ENCODE data around the gene ADAM19.

The ADAM19 gene, protein sequence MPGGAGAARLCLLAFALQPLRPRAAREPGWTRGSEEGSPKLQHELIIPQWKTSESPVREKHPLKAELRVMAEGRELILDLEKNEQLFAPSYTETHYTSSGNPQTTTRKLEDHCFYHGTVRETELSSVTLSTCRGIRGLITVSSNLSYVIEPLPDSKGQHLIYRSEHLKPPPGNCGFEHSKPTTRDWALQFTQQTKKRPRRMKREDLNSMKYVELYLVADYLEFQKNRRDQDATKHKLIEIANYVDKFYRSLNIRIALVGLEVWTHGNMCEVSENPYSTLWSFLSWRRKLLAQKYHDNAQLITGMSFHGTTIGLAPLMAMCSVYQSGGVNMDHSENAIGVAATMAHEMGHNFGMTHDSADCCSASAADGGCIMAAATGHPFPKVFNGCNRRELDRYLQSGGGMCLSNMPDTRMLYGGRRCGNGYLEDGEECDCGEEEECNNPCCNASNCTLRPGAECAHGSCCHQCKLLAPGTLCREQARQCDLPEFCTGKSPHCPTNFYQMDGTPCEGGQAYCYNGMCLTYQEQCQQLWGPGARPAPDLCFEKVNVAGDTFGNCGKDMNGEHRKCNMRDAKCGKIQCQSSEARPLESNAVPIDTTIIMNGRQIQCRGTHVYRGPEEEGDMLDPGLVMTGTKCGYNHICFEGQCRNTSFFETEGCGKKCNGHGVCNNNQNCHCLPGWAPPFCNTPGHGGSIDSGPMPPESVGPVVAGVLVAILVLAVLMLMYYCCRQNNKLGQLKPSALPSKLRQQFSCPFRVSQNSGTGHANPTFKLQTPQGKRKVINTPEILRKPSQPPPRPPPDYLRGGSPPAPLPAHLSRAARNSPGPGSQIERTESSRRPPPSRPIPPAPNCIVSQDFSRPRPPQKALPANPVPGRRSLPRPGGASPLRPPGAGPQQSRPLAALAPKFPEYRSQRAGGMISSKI

DNA sequence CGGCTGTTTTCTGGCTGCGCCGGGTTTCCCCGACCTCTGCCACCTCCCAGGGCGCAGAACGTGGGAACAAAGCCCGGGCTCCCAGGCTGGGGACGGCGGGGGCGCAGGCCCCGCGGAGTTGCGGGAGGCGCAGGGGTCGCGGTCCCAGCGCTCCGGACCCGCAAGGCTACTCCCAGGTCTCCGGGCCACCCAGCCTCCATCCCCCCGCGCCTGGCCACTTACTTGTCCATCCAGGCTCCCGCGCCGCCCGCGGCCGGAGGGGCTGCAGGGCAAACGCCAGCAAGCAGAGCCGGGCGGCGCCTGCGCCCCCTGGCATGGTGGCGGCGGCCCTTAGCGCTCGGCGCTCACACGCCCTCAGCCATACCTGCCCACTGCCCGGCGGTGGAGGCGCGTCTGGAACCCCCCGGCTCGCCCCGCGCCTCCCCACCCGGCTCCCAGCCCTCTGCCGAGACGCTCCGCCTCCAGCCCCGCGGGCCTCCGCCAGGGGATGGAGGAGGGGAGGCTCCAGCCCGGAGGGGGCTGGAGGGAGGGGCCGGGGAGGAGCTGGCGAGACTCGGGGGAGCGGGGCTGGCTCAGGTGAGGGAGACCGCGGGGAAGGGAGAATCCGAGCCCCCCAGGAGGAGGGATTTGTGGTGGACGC is at the start of gene ADAM19:
Gene ADAM19, minus strand, starts transcription at position 395 of the 640 bp plus-strand sequence. Its CDS starts 79 bp downstream, at position 316.
- no peak for DNase-seq

DNA sequence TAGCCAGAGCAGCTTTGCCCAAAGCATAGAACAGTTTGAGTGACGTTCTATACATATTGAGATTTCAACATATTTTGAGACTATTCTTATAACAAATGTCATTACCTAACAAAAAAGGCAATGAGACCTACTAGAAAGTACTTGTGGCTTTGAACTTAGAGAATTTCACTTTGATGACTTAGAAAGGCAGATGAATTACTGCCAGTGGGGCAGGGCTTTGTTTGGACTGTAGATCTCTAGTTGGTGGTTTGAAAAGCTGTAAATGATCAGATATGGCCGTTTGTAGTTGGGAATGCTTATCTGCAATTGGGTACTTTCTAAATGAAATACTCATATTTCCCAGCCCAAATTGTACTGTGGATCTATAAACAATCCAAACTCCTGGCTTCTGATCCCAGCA is 48.6 kb upstream of the ADAM19 start:
- DNase-seq = no peak

DNA sequence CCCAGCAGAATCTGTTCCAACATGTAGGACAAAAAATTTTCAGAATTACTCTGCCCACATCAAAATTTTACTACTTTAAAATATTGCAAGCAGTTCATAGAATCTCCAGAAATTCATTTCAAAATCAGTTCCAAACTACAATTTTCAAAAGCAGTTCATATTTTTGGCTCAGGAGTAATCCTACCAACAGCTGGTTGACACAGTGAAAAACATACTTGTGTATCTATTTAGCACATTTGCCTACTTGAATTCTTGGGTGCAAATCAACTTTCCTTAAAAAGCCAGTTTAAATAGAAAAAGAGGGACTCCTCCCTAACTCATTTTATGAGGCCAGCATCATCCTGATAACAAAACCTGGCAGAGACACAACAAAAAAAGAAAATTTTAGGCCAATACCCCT is 45.2 kb upstream of the ADAM19 start:
- no peak for DNase-seq

DNA sequence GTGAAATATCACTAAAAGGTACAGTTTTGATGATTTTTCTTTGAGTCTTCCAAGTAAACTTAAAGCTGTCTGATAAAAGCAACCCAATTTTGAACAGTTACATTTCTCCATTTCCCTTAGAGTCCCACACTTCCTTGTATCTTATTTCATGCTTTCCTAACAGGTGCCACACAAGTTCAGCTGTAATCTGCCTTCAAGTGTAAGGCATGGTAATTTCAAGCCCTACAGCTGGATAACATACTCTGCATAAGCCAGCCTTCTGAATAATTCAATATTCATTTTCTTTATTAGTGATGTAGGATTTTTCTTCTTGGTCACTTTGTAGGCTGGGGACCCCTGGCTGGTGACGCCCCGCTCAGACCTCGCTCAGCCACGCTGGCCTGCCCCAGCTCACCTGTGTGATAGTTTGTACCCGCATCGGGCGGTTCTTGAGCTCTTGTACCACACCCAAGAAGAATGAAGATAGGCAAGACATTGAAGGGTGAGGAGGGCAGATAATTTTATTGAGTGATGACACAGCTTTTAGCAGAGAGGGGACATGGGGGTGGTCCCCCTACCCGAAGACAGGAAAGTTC is 42.7 kb upstream of the ADAM19 start:
- no peak for DNase-seq

DNA sequence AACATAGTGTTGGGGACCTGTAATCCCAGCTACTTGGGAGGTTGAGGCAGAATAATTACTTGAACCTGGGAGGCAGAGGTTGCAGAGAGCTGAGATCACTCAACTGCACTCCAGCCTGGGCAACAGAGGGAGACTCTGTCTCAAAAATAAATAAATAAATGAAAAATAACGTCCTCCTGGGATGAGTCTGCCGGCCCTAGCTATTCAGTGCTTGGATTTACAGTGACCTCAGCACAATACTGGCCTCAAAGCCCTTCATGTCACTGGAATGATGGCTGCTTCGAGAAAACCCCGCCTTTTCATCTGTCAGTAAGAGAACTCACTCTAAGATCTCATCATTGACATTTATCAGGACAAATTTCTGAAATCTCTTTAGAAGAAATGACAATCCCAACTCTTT is 41.2 kb upstream of the ADAM19 start:
- DNase-seq = no peak

DNA sequence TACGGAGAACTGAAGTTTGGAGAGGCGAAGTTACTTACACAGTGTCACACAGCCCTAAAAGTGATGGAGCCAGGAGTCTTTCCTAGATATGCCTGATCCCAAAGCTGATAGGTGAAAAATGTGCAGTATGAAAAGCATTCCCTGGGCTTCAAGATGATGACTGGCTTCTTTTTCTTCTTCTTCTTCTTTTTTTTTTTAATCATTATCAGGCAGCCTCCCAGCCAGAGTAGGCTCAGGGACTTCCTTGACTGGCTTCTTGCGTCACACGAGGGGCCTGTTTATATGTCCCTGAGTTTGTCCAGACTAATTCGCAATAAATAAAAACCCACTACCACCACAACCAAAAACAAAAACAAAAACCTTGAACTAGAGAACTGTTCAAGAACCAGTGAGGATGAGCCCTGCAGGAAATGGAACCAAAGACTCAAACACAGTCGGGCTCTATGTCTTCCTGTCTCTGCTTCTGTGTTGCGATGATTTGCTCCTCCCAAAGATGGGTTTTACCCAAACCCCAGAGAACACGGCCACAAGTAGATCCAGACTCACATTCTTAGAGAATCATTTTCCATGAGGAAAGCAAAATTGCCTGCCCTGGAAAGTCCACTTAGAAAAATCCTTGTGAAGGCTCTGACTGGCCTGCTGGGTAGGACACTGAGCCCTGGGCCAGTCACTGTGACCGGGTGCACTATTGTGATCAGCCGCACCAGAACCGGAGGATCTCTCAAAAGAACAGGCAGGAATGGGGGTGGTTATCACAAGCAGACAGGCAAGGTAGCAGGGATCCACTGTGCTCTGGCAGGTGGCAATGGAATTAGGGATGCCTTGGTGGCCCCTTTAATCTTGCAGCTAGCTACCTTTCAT is 38.0 kb upstream of the ADAM19 start:
- no peak for DNase-seq

DNA sequence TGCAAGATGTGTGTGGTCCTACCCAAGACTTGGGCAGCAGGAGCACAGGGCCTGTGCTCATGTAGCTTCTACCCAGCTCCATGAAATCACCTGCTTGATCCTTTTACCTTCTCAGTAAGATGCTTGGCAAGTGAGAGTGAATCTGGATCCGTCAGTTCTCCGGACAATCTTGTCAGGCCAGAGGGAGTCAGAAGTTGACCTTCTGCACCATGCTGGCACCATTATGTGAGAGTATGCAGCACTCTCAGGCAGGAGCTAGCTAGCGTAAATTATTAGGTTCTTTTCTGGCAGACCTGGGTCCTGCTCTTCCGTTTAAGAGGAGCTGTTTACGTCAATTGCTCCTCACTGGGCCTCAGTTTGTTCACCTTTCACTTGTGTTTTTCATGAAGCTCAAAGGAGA is 37.0 kb upstream of the ADAM19 start:
- DNase-seq = no peak

DNA sequence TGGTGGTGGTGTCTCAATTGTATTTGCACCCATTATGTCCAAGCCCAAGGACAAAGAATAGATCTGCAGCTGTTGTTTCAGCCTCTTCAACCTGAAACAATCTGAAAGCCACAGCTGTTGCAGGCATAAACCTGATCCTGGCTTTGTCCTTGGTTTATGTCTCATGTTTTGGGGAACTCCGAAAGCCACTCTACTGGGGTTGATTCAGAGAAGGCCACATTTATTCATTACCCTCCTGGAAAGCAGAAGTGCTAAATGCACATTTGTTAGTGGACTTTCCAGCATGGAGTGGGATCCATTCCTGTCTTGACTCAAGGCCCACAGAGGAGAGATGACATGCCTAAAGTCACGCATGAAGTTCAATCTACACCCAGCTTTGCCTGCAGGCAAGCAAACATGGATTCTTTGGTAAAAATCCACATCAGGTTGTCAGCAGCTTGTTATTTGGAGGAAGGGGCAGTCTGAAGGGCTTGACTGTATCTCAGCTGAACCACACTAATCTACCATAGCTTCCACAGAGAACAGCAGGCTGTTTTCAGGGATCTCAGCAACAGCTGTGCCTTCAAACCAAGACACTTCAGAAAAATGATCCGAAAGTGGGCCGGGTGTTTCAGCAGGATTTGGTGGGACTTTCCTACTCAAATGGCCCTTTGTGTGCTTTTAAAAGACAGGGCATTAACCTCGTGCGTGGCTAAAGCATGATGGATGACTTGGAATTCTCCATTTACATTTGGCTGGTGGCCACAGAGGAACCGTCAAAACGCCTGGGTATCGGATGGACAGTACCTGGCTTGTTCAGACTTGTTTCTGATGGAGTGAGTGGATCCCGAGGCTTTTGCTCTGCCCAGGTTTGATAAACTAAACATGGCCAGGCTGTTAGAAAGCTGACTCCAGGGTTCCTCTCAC is 36.2 kb upstream of the ADAM19 start:
- no peak for DNase-seq

DNA sequence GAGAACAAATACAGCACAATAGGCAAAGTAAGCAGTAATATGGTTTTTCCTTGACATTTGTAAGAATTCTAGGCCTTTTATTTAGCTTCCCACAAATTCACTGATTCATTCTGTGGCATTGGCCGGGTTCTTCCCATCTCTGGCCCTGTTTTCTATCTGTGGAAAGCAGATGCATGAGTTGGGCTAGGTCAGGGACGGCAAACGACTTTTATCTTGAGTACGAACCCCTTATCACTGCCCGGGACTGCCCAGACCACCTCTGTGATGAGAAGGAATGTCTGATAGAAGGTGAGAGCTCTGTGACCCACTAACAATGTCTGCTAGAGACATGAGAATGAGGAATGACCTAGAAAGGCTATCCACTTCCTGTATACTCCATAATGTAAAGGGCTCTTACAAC is 35.4 kb upstream of the ADAM19 start:
- no peak for DNase-seq

DNA sequence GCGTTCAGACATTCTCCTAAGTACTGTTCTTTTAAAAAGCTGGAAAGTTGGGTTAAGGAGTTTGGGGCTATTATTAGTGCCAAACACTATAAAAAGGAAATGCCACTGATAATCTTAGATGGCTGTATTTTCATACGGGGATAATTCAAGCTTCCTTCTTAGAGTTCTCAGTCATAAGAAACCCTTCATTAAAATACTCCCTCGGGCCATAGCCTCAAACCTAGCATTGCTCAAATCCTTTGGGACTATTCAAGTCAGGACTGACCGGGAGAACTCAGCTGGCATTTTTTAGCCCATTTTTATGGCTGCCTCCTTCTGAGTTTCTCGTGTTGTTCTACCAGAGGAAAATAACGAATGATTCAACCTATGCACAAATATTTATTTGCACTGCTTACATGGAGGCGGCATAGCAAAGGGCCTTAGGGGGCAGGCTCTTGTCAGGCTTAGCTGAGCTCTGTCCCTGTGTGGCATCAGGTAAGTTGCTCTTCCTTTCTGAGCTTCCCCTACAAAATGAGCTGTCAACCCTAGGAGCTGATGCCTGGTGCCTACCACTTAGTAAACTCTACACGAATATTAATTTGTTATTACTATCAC is 33.5 kb upstream of the ADAM19 start:
- no peak for DNase-seq

DNA sequence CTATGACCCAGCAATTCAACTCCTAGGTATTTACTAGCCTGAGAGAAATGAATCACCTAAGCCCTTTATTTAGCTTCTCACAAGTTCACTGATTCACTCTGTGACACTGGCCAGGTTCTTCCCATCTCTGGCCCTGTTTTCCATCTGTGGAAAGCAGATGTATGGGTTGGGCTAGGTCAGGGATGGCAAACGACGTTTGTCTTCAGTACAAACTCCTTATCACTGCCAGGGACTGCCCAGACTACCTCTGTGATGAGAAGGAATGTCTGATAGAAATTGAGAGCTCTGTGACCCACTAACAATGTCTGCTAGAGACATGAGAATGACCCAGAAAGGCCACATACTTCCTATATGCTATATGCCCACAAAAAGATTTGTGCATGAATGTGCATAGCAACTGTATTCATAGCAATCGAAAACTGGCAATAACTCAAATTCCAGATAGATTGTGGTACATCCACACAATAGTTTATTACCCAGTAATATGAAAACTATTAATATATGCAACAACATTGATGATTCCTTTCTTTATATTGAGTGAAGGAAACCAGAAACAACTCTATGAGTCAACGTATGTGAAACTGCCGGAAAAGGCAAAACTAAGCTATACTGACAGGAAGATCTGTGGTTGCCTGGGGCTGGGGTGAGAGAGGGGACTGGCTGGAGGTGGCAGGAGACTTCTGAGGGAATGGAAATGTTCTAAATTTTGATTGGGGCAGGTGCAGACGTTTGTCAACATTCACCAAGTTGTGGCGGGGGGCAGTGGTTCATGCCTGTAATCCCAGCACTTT is 32.0 kb upstream of the ADAM19 start:
- no peak for DNase-seq

DNA sequence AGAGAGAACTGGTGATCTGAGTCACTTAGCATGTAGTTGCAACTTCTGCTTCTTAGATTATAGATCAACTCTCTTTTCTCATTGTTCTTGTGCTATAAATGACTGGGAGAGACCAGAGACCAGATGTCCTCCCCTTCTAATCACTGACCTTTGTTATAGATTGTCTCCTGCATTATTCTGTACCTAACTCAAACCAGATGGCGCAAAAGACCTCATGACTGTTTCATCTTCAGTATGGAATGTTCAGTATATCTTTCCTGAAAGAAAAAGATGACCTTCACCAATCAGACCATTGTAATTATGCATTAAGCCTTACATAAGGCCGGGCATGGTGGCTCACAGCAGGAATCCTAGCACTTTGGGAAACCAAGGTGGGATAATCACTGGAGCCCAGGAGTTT is 30.5 kb upstream of the ADAM19 start:
- DNase-seq = no peak

DNA sequence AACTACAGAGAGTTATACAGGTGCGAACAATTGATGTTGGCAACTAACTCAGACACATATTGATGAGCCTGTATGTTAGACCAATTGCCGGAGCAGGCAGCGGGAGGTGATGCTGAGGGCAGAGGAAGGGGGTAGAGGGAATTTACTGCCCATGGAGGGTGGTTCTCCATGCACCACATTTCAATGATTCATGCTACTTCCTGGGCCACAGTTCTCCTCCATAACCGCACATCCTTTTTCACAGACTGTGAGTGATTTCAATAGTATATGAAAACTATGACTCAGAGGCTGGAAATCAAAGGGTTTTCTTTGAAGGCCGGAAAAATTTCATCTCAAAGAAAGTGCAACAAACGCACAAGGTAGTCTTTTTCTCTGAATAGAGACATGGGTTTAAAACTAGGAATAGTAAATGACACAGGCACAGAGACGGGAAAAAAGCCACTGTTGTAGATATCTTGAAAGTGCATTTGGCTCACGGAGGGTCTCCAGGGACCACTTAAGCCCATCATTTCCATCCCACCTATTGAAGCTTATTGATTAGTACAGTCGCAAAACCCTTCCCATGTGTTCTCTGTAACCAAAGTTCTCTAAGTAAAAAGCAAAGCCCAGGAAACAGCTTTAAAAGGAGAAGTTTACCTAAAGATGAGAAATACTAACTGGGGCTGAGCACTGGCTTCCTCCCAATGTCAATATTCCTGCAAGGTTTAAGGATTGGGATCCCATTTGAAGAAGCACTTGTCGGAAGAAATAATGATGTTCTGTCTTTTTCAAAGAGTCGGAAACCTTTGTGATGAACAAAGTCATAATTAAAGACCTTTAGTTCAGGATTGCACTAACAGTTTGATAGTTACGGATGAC is 28.0 kb upstream of the ADAM19 start:
- DNase-seq = no peak

DNA sequence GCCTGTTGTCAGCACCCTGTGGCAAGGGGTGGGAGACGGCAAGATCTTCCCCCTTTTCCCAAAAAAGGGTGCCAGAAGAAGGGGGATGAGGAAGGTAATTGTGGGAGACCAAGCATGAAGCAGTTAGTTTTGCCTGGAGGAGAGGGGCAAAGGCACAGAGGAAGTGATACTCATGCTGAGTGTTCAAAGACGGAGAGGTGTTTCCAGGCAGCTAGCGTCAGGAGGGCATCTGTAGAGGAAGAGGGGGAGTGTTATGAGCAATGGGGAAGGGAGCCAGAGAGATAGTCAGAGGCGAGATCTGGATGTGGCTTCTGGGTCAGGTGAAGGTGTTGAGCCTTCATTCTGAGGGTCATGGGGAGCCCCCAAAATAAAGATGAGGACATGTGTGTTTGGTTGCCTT is 26.9 kb upstream of the ADAM19 start:
- no peak for DNase-seq

DNA sequence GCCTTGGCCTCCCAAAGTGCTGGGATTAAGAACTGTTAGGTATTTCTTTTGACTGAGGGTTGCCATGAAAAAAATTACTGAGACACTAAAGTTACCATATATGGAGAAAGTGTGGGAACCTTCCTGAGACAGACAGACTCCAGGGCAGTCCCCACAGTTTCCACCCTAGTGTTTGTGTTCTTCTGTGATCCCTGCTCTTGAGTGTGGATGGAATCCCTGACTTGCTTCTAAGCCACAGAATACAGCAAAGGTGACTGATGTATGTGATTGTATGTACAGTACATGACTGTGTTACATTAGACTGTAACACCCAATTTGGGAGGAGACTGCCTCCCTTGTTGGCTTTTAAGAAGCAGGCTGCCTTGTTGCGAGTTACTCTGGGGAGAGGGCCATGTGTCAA is 24.7 kb upstream of the ADAM19 start:
- DNase-seq = no peak

DNA sequence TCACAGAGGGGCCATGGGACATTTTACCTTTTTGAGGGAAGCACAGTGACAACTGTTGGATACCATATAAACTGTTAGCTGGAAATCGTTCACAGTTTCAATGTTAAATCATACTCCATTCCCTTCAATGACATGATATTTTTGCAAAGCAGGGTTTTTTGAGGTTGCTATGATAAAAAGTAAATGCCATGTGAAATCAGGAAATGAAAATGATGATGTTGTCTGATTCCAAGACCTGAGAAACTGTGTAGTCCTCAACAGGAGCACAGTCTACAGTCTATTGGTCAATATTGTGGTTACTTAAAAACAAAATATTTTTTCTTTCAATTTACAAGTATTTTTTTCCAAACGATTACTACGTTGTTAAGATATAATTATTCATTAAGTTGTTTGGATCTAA is 24.0 kb upstream of the ADAM19 start:
- no peak for DNase-seq

DNA sequence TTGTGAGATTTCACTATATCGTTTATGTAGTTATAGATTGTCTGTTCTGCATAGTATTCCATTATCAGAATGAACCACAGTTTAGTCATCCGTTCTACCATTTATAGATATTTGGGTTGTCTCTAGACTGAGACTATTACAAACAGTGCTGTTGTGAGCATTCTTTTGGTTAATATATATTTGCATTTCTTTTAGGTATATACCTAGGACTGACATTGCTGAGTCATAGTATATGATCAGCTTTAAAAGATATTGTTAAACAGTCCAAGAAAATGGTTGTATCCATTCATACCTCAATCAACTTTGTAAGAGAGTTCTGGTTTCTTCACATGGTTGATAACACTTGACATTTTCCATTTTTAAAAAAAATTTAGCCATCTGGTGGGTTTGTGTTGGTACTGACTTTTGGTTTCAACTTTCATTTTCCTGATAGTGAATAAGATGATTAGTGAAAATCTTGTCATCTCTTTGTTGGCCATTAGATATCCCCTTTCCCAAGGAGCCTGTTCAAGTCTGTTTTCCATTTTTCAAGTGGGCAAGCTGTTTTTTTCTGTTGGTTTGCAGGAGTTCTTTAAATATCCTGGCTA is 22.9 kb upstream of the ADAM19 start:
- no peak for DNase-seq

DNA sequence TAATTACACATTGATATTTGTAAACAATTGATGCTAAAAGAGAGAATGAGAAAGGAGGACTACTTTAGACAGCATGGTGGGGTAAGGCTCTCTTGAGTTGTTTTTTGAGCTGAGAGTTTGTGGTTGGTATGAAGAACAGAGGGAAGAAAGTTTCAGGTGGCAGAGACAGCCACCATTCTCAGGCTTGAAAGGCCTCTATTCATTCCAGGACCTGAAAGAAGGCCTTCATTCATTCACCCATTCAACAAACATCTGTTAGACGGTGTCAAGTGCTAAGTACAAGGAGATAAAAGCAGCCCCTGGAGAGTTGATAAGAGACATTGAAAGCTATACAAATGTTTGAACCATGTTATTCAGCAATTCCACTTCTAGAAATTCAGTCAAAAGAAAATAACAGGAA is 21.7 kb upstream of the ADAM19 start:
- no peak for DNase-seq
